Esophagus muscularis mucosa (tissue), 4 donors: ENCODE data around the gene RBM8A. TPM values are rescaled to one million over a fixed set of nuclear protein-coding genes. Genes with fewer than 3 reads are reported as not detected.

Source experiments
- DNase-seq: peaks from one replicate; pipeline ENCODE4 v3.0.0-alpha.2; 2017; ENCODE audit errors: extremely low spot score
- H3K27ac ChIP-seq, 4 donors: fragments of 200-600 bp; sonication (generic); replicated peaks in 1 of 4; 1 replicate in 3 of 4; 2 replicates in 1 of 4; pipeline ENCODE4 v1.5.1; 2016 to 2019; ENCODE audit warnings: mild to moderate bottlenecking in 1 of 4
- H3K27me3 ChIP-seq, 4 donors: fragments of 200-600 bp; sonication (generic); one replicate each; pipeline versions ENCODE4 v1.5.1 to v1.6.0; 2016 to 2019
- H3K36me3 ChIP-seq, 4 donors: fragments of 200-600 bp; sonication (generic); one replicate each; pipeline ENCODE4 v1.5.1; 2016 to 2019
- H3K4me1 ChIP-seq, 4 donors: fragments of 200-600 bp; sonication (generic); one replicate each; pipeline ENCODE4 v1.5.1; 2016 to 2019
- H3K4me3 ChIP-seq, 4 donors: fragments of 200-600 bp; sonication (generic); 1 replicate in 2 of 4; 2 replicates in 2 of 4; pipeline ENCODE4 v1.5.1; 2016 to 2019; ENCODE audit warnings: mild to moderate bottlenecking in 4 of 4, moderate library complexity in 1 of 4
- H3K9me3 ChIP-seq, 4 donors: fragments of 200-600 bp; sonication (generic); 1 replicate in 3 of 4; 2 replicates in 1 of 4; pipeline ENCODE4 v1.5.1; 2016 to 2019
- EP300 ChIP-seq: sonication (generic); formaldehyde crosslinking; IDR thresholded peaks from one replicate; pipeline ENCODE4 v1.6.1; 2017; ENCODE audit warnings: antibody characterized with exemption
- POLR2A ChIP-seq: fragments of 450-650 bp; IDR thresholded peaks from one replicate; pipeline ENCODE4 v1.6.1; 2017; ENCODE audit warnings: antibody characterized with exemption, moderate library complexity, mild to moderate bottlenecking, low read depth
- POLR2AphosphoS5 ChIP-seq, 2 donors: sonication (generic); formaldehyde crosslinking; IDR thresholded peaks; one replicate each; pipeline ENCODE4 v1.6.1; 2017; ENCODE audit warnings: antibody characterized with exemption in 2 of 2
- WGBS: methylation state at CpG from one replicate; pipeline ENCODE4 v1.1.5; 2018; 5-methylcytosine and 5-hydroxymethylcytosine counted together
- intact Hi-C: fragments of 100-400 bp; cut with DNase I; formaldehyde crosslinking; loops from one replicate; pipeline ENCODE4 v1.15.1; 2023
- total RNA-seq, 4 donors: library from RNA; depleted of rRNA; stranded (reverse); fragments of >200 nt; gene quantifications; one replicate each; pipeline versions ENCODE4 v1.1.0 to v1.2.1, GENCODE V29; 2016
- TF ChIP-seq, protein P1 (sequence below), 3 experiments: fragments of 200-600 bp in 2 of 3; fragments of 450-650 bp in 1 of 3; sonication (generic) in 2 of 3; IDR thresholded peaks; one replicate each; pipeline ENCODE4 v1.5.1; 2017 to 2019; ENCODE audit warnings: antibody characterized with exemption in 3 of 3, mild to moderate bottlenecking in 2 of 3, moderate library complexity in 1 of 3

The RBM8A gene
- total RNA-seq, 4 donors from 2014 or later = 42.8 to 119 (median 69.7) TPM

DNA sequence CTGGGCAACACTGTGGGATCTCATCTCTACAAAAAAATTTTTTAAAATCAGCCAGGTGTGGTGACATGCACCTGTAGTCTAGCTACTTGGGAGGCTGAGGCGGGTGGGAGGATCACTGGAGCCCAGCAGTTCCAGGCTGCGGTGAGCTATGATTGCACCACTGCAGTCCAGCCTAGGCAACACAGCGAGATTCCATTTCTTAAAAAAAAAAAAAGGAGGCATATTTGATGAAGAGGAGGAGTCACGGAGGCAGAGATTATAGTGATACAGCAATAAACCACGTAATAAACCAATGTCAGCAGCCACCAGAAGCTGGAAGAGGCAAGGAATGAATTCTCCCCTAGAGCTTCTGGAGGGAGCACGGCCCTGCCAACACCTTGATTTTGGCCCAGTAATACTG lies 26.6 kb upstream of the RBM8A start:
- peaks cover 0 to 4% (median 2%) of the 10 kb centered on the region in 4 donors for H3K36me3 ChIP-seq
- H3K27ac ChIP-seq = peak overlapping the region; percentile 4 to 98 (median 38)
- DNase-seq = no peak
- intact Hi-C loops = no loop called here
- no peaks in the 10 kb centered on the region for H3K27me3 ChIP-seq
- H3K4me3 ChIP-seq = no peak overlapping the region
- TF ChIP-seq, protein P1, sequence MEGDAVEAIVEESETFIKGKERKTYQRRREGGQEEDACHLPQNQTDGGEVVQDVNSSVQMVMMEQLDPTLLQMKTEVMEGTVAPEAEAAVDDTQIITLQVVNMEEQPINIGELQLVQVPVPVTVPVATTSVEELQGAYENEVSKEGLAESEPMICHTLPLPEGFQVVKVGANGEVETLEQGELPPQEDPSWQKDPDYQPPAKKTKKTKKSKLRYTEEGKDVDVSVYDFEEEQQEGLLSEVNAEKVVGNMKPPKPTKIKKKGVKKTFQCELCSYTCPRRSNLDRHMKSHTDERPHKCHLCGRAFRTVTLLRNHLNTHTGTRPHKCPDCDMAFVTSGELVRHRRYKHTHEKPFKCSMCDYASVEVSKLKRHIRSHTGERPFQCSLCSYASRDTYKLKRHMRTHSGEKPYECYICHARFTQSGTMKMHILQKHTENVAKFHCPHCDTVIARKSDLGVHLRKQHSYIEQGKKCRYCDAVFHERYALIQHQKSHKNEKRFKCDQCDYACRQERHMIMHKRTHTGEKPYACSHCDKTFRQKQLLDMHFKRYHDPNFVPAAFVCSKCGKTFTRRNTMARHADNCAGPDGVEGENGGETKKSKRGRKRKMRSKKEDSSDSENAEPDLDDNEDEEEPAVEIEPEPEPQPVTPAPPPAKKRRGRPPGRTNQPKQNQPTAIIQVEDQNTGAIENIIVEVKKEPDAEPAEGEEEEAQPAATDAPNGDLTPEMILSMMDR (IDR thresholded peaks at IDR 0.05) = no peak
- no peak for TF ChIP-seq EP300
- TF ChIP-seq POLR2AphosphoS5 (IDR thresholded peaks at IDR 0.05) = no peak
- no peak for TF ChIP-seq POLR2A
- no peaks in the 10 kb centered on the region for H3K9me3 ChIP-seq
- WGBS = 78% methylated on average over 6 of the region's 6 CpGs
- peaks cover 43 to 80% (median 74%) of the 10 kb centered on the region in 4 donors for H3K4me1 ChIP-seq

DNA sequence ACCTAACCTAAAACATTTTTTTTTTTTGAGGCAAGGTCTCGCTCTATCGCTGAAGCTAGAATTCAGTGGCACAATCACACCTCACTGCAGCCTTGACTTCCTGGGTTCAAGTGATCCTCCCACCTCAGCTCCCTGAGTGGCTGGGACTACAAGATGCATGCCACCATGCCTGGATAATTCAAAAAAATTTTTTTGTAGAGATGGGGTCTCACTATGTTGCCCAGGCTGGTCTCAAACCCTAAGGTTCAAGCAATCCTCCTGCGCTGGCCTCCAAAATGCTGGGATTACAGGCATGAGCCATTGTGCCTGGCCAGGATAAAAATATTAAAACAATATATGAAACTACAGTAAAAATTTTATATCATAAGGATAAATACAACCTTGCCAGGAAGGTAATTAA lies 25.6 kb upstream of the RBM8A start:
- H3K9me3 ChIP-seq = no peaks in the 10 kb centered on the region
- H3K27ac ChIP-seq = peak overlapping the region in 2 of 4 donors; percentile 52 to 98
- peaks cover 39 to 81% (median 72%) of the 10 kb centered on the region in 4 donors for H3K4me1 ChIP-seq
- no peaks in the 10 kb centered on the region for H3K27me3 ChIP-seq
- no peak for TF ChIP-seq POLR2A
- TF ChIP-seq, protein P1 (IDR thresholded peaks at IDR 0.05) = no peak
- H3K36me3 ChIP-seq = peaks cover 0 to 5% (median 2%) of the 10 kb centered on the region in 4 donors
- no peak overlapping the region for H3K4me3 ChIP-seq
- 98% methylated on average over 3 of the region's 3 CpGs for WGBS
- intact Hi-C loops = no loop called here
- DNase-seq = no peak

DNA sequence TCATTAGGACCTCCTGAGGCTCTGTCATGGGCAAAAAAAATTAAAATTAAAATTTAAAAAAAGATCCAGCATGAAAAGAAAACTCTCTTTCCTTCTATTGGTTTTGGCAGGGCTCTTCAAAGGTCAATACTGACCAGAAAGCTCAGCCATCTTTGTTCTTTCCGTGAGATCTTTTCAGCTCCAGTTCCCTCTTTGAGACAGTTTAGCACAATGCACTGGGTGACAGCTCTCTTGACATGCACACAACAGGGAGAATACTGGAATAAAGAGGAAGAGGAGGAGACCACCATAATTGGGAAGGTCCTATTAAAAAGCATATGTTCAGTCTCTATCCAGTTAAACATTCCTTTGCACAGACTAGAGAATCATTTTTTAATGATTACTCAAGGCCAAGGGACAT lies 24.2 kb upstream of the RBM8A start:
- H3K4me1 ChIP-seq = peaks cover 39 to 86% (median 67%) of the 10 kb centered on the region in 4 donors
- intact Hi-C loops = no loop called here

DNA sequence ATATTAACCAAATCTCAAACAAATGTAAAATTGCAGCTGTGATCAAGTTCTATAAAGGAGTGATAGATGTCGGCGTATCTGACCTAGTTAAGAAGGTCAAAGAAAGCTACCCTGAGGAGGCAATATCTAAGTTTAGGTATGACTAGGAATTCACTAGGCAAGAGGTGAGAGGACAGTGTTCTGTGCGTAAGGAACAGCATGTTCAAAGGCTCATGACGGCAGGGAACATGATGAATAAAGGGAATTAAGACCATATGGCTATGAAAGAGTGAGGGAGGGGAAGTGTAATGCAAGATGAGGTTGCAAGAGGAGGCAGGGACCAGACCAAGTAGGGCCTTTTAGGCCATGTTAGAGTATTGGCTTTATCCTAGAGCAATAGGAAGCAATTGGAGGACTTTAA lies 21.9 kb upstream of the RBM8A start:
- no peak for DNase-seq
- intact Hi-C loops = no loop called here
- Histone ChIP-seq H3K9me3 (no peaks in the 10 kb centered on the region), H3K27ac (peak overlapping the region in 1 of 4 donors; percentile 47), H3K36me3 (peaks cover 0 to 34% (median 23%) of the 10 kb centered on the region in 4 donors), H3K4me1 (peaks cover 21 to 63% (median 44%) of the 10 kb centered on the region in 4 donors), H3K27me3 (no peaks in the 10 kb centered on the region), H3K4me3 (no peak overlapping the region)
- 95% methylated on average over 4 of the region's 4 CpGs for WGBS
- TF ChIP-seq POLR2A = no peak
- TF ChIP-seq POLR2AphosphoS5 (IDR thresholded peaks at IDR 0.05) = peak; percentile 43 to 58
- TF ChIP-seq EP300 = peak; percentile 42
- TF ChIP-seq, protein P1 (IDR thresholded peaks at IDR 0.05) = no peak

More for the DNA sequence above, 24.2 kb upstream of the RBM8A start:
- H3K4me3 ChIP-seq = no peak overlapping the region
- no peaks in the 10 kb centered on the region for H3K27me3 ChIP-seq
- WGBS = 83% methylated on average over 1 of the region's 1 CpG
- TF ChIP-seq POLR2AphosphoS5 (IDR thresholded peaks at IDR 0.05) = no peak
- no peak for TF ChIP-seq POLR2A
- TF ChIP-seq, protein P1 (IDR thresholded peaks at IDR 0.05) = no peak
- TF ChIP-seq EP300 = no peak
- DNase-seq = no peak
- no peak overlapping the region for H3K27ac ChIP-seq
- no peaks in the 10 kb centered on the region for H3K9me3 ChIP-seq
- H3K36me3 ChIP-seq = peaks cover 0 to 19% (median 12%) of the 10 kb centered on the region in 4 donors

DNA sequence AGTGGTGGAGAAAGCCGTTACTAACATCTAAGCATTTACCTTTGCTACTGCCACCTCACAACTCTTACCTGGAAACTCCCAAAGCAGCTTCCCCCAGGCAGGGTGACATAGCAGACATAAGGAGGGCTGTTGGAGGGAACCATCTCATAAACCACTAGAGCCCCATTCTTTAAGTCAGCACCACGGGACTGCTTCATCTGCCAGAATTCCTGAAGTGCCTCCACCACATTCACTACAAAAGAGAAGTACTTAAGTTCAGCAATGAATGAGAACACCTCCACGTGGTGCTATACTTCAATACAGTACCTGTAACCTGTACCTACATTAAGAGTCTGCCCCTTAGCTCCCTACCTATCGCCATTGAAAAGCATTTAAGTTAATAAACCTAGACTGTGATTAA lies 20.3 kb upstream of the RBM8A start:
- Histone ChIP-seq H3K36me3 (peaks cover 2 to 50% (median 31%) of the 10 kb centered on the region in 4 donors), H3K4me3 (no peak overlapping the region), H3K4me1 (peaks cover 16 to 52% (median 32%) of the 10 kb centered on the region in 4 donors), H3K9me3 (no peaks in the 10 kb centered on the region), H3K27ac (no peak overlapping the region), H3K27me3 (no peaks in the 10 kb centered on the region)
- DNase-seq = no peak
- intact Hi-C loops = no loop called here
- TF ChIP-seq POLR2A (no peak), POLR2AphosphoS5 (IDR thresholded peaks at IDR 0.05) (no peak), EP300 (no peak)
- TF ChIP-seq, protein P1 (IDR thresholded peaks at IDR 0.05) = no peak
- 78% methylated on average over 4 of the region's 4 CpGs for WGBS
